Fibroblast of lung (primary cell): ENCODE results near the gene HDC.

Experiments
- EZH2 ChIP-seq: IDR thresholded peaks from 2 replicates; pipeline ENCODE4 v1.5.1; 2012; ENCODE audit warnings: low read length, control low read depth, mild to moderate bottlenecking; ENCODE audit errors: missing control alignments
- TF ChIP-seq, protein P1 (sequence below), 2 donors: IDR thresholded peaks in 1 of 2; conservative IDR thresholded peaks in 1 of 2; 1 replicate in 1 of 2; 2 replicates in 1 of 2; pipeline ENCODE4 v1.5.1; 2011 to 2012; ENCODE audit warnings: low read length in 2 of 2, control low read depth in 1 of 2, inconsistent platforms in 1 of 2, low read depth in 1 of 2, mild to moderate bottlenecking in 1 of 2

DNA sequence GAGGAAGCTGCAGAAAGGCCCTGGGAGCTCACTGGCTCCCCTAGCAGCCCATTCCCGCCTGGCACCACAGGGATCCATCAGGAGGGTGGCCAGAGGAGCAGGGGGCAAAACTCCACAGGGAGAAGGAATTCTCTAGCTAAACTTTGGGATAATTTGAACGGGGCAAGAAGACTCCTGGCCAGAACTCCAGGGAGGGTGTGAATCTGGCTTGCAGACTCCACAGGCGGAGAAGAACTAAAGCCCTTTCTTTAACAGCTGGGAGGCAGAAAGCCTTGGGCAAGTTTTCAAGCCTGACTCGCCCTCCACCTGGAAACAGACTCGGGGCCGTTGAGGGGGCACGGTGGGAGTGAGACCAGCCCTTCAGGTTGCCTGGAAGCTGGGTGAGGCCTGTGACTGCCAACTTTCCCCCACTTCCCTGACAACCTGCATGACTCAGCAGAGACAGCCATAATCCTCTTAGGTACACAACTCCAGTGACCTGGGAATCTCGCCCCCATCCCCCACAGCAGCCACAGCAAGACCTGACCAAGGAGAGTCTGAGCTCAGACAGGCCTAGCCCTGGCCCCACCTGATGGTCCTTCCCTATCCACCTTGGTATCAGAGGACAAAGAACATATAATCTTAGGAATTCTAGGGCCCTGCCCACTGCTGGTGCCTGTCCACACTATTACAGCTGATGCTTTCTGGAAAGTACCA is 54.9 kb downstream of the HDC start:
- TF ChIP-seq, protein P1, sequence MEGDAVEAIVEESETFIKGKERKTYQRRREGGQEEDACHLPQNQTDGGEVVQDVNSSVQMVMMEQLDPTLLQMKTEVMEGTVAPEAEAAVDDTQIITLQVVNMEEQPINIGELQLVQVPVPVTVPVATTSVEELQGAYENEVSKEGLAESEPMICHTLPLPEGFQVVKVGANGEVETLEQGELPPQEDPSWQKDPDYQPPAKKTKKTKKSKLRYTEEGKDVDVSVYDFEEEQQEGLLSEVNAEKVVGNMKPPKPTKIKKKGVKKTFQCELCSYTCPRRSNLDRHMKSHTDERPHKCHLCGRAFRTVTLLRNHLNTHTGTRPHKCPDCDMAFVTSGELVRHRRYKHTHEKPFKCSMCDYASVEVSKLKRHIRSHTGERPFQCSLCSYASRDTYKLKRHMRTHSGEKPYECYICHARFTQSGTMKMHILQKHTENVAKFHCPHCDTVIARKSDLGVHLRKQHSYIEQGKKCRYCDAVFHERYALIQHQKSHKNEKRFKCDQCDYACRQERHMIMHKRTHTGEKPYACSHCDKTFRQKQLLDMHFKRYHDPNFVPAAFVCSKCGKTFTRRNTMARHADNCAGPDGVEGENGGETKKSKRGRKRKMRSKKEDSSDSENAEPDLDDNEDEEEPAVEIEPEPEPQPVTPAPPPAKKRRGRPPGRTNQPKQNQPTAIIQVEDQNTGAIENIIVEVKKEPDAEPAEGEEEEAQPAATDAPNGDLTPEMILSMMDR (conservative IDR thresholded peaks at IDR 0.05 in 1 of 2, IDR thresholded peaks at IDR 0.05 in 1 of 2; ENCODE audit: low read depth in 1 of 2, low read length in 2 of 2) = no peak
- TF ChIP-seq EZH2 = no peak
